ENCODE data around the gene TAGAP. TPM values are rescaled to one million over a fixed set of nuclear protein-coding genes. Genes with fewer than 3 reads are reported as not detected.

TAGAP gene
- total and polyA plus RNA-seq, 2 donors (not counting 3 experiments of a cell fraction or from before 2014, with no cell fraction given): not detected

DNA sequence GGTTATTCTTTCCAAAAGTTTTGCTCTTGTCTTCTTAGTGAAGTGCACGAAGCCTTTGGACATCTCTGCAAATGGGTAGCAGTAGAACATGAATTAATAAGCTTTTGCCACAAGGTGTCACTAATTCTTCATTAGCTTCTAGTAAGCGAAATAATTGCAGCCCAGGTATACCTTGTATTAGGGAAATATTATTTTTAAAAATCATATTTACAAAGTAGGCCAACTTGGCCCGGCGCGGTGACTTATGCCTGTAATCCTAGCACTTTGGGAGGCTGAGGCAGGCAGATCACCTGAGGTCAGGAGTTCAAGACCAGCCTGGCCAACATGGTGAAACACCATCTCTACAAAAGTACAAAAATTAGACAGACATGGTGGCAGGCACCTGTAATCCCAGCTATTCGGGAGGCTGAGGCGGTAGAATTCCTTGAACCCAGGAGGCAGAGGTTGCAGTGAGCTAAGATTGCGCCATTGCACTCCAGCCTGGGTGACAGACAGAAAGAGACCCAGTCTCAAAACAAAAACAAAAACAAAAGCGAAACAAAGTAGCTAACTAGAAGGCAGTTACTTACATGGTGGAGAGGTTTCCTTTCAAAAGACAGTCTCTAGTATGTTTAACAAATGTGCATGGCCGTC, 36.0 kb downstream of the TAGAP start:
- POLR2A ChIA-PET: interaction anchor here (0.6 kb wide), 1 partner anchor 317 kb away, joined by 3 read pairs; no protein-coding TSS in a partner anchor
- no peak overlapping the region for H3K4me2 ChIP-seq (ENCODE audit: insufficient read depth, low read length)
- H3K9ac ChIP-seq (replicated peaks; ENCODE audit: extremely low read depth, insufficient read depth, low read length): no peak overlapping the region
- H3K9me3 ChIP-seq (replicated peaks; ENCODE audit: control insufficient read depth, insufficient read depth, low read length): no peaks in the 10 kb centered on the region
- no peak overlapping the region for H3K4me3 ChIP-seq (replicated peaks in 1 of 3; ENCODE audit: insufficient read depth in 1 of 3, low read depth in 1 of 3, low read length in 3 of 3)
- BruUV-seq (replicated peaks): no TSS peak
- TF ChIP-seq GATA2 (IDR thresholded peaks at IDR 0.05; ENCODE audit: insufficient read depth, insufficient read length, low read depth, low read length) (no peak), POLR2AphosphoS5 (IDR thresholded peaks at IDR 0.05; ENCODE audit: insufficient read depth, low read depth, low read length) (no peak)
- TF ChIP-seq, protein P1, sequence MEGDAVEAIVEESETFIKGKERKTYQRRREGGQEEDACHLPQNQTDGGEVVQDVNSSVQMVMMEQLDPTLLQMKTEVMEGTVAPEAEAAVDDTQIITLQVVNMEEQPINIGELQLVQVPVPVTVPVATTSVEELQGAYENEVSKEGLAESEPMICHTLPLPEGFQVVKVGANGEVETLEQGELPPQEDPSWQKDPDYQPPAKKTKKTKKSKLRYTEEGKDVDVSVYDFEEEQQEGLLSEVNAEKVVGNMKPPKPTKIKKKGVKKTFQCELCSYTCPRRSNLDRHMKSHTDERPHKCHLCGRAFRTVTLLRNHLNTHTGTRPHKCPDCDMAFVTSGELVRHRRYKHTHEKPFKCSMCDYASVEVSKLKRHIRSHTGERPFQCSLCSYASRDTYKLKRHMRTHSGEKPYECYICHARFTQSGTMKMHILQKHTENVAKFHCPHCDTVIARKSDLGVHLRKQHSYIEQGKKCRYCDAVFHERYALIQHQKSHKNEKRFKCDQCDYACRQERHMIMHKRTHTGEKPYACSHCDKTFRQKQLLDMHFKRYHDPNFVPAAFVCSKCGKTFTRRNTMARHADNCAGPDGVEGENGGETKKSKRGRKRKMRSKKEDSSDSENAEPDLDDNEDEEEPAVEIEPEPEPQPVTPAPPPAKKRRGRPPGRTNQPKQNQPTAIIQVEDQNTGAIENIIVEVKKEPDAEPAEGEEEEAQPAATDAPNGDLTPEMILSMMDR (IDR thresholded peaks at IDR 0.05; ENCODE audit: extremely low read depth in 1 of 2, insufficient read depth in 1 of 2, low read depth in 1 of 2, low read length in 2 of 2): peak; percentile 14 to 21
- dilution Hi-C loops (cut with MboI; ENCODE audit: extremely low pct_ligation_motif_present, low sequenced_read_pairs): no loop called here
- H3K27ac ChIP-seq (ENCODE audit: insufficient read depth, low read depth, low read length): no peak overlapping the region
- no peaks in the 10 kb centered on the region for H3K4me1 ChIP-seq (ENCODE audit: control insufficient read depth, extremely low read depth, insufficient read depth, low read length)
- intact Hi-C loops (cut with micrococcal nuclease): loop anchor here (1.0 kb wide), 2 partner anchors 96 to 126 kb away; no protein-coding TSS in a partner anchor
- FAIRE-seq (peak; percentile 59), DNase-seq (ENCODE audit: low read depth, low spot score) (peak; percentile 30)
- H2AFZ ChIP-seq (ENCODE audit: low read depth, low read length): no peak overlapping the region
- no peaks in the 10 kb centered on the region for H3K27me3 ChIP-seq (ENCODE audit: control insufficient read depth in 2 of 2, insufficient read depth in 2 of 2, low read length in 2 of 2)
- H3K9me1 ChIP-seq (replicated peaks; ENCODE audit: control insufficient read depth, extremely low read depth, insufficient read depth, low read length): no peaks in the 10 kb centered on the region
- no peaks in the 10 kb centered on the region for H4K20me1 ChIP-seq (replicated peaks; ENCODE audit: control insufficient read depth, extremely low read depth, insufficient read depth, low read length)
- CTCF ChIA-PET: interaction anchor here (0.7 to 4.9 kb wide), 22 partner anchors 9 to 646 kb away, joined by 3 to 165 read pairs (median 5); partner anchors contain the start of gene RSPH3
- H3K79me2 ChIP-seq (ENCODE audit: control insufficient read depth, insufficient read depth, low read length): no peaks in the 10 kb centered on the region
- H3K36me3 ChIP-seq (ENCODE audit: control insufficient read depth in 2 of 2, extremely low read depth in 1 of 2, insufficient read depth in 2 of 2, low read length in 2 of 2): no peaks in the 10 kb centered on the region

DNA sequence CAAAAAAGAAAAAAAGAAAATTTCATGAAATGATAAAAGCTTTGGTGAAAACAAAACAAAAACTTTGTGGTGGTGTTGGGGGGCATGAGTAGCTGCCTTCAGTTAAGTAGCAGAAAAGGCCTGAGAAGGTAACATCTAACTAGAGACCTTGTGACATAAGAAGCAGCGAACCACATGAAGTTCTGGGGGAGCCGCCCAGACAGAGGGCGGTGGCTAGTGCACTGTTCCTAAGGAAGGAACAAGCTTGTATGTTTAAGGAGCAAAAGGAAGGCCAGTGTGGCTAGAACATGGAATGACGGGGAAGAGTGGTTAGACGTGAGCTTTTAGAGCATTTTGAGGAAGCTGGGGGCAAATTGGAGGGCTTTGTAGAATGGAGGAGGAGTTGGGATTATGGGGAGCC, 37.3 kb downstream of the TAGAP start:
- Histone ChIP-seq H3K36me3 (ENCODE audit: control insufficient read depth in 2 of 2, extremely low read depth in 1 of 2, insufficient read depth in 2 of 2, low read length in 2 of 2) (no peaks in the 10 kb centered on the region), H3K27me3 (ENCODE audit: control insufficient read depth in 2 of 2, insufficient read depth in 2 of 2, low read length in 2 of 2) (no peaks in the 10 kb centered on the region), H4K20me1 (replicated peaks; ENCODE audit: control insufficient read depth, extremely low read depth, insufficient read depth, low read length) (no peaks in the 10 kb centered on the region), H3K9me3 (replicated peaks; ENCODE audit: control insufficient read depth, insufficient read depth, low read length) (no peaks in the 10 kb centered on the region), H3K79me2 (ENCODE audit: control insufficient read depth, insufficient read depth, low read length) (no peaks in the 10 kb centered on the region), H2AFZ (ENCODE audit: low read depth, low read length) (no peak overlapping the region), H3K4me1 (ENCODE audit: control insufficient read depth, extremely low read depth, insufficient read depth, low read length) (no peaks in the 10 kb centered on the region), H3K4me3 (replicated peaks in 1 of 3; ENCODE audit: insufficient read depth in 1 of 3, low read depth in 1 of 3, low read length in 3 of 3) (no peak overlapping the region), H3K27ac (ENCODE audit: insufficient read depth, low read depth, low read length) (no peak overlapping the region), H3K9me1 (replicated peaks; ENCODE audit: control insufficient read depth, extremely low read depth, insufficient read depth, low read length) (no peaks in the 10 kb centered on the region), H3K4me2 (ENCODE audit: insufficient read depth, low read length) (no peak overlapping the region), H3K9ac (replicated peaks; ENCODE audit: extremely low read depth, insufficient read depth, low read length) (no peak overlapping the region)
- dilution Hi-C loops (cut with MboI; ENCODE audit: extremely low pct_ligation_motif_present, low sequenced_read_pairs): no loop called here
- CTCF ChIA-PET: interaction anchor here (0.8 to 4.9 kb wide), 6 partner anchors 8 to 127 kb away, joined by 3 to 165 read pairs (median 6); no protein-coding TSS in a partner anchor
- no peak for DNase-seq (ENCODE audit: low read depth, low spot score)
- BruUV-seq (replicated peaks): no TSS peak
- intact Hi-C loops (cut with micrococcal nuclease): no loop called here
- POLR2A ChIA-PET: no interaction called here
- FAIRE-seq: no peak
- TF ChIP-seq EZH2 (IDR thresholded peaks at IDR 0.05; ENCODE audit: borderline replicate concordance, low read depth, low read length, severe bottlenecking): no peak
- TF ChIP-seq POLR2A (IDR thresholded peaks at IDR 0.05; ENCODE audit: low read depth, low read length): no peak
- no peak for TF ChIP-seq POLR2AphosphoS5 (IDR thresholded peaks at IDR 0.05; ENCODE audit: insufficient read depth, low read depth, low read length)
- no peak for TF ChIP-seq MAX (IDR thresholded peaks at IDR 0.05; ENCODE audit: insufficient read depth, insufficient read length)
- TF ChIP-seq JUN (IDR thresholded peaks at IDR 0.05; ENCODE audit: borderline replicate concordance, insufficient read depth, insufficient read length, low read depth): no peak
- no peak for TF ChIP-seq GATA2 (IDR thresholded peaks at IDR 0.05; ENCODE audit: insufficient read depth, insufficient read length, low read depth, low read length)
- TF ChIP-seq MYC (IDR thresholded peaks at IDR 0.05; ENCODE audit: low read depth, low read length): no peak
- no peak for TF ChIP-seq FOS (IDR thresholded peaks at IDR 0.05; ENCODE audit: borderline replicate concordance, insufficient read depth, low read length)
- TF ChIP-seq, protein P1 (IDR thresholded peaks at IDR 0.05; ENCODE audit: extremely low read depth in 1 of 2, insufficient read depth in 1 of 2, low read depth in 1 of 2, low read length in 2 of 2): no peak
